Activated naive CD4-positive, alpha-beta T cell treated with anti-CD3 and anti-CD28 coated beads, Interleukin-2, amount 10 ng/mL, durations not matched to agents 7 days and 5 days (primary cell): ENCODE data around the gene GPA33.

Experiments used
- CTCF ChIA-PET: fragments of 350-600 bp; sonication (Branson Sonifier 250); formaldehyde crosslinking; loops from one replicate; lab custom pipeline; 2021; ENCODE audit warnings: antibody characterized with exemption; lab: Charles Lee
- DNase-seq: peaks from one replicate; pipeline ENCODE4 v3.0.0-alpha.2; 2020
- H3K27ac Mint-ChIP-seq: one replicate; pipeline ENCODE4 v1.8.0; 2021; ENCODE audit warnings: mild to moderate bottlenecking, moderate library complexity, mixed read lengths
- H3K27me3 Mint-ChIP-seq: one replicate; pipeline ENCODE4 v1.8.0; 2021; ENCODE audit warnings: mild to moderate bottlenecking, mixed read lengths
- H3K36me3 Mint-ChIP-seq: one replicate; pipeline ENCODE4 v1.8.0; 2021; ENCODE audit warnings: mixed read lengths
- H3K4me1 Mint-ChIP-seq: one replicate; pipeline ENCODE4 v1.8.0; 2021; ENCODE audit warnings: mixed read lengths
- H3K4me3 Mint-ChIP-seq: one replicate; pipeline ENCODE4 v1.8.0; 2021; ENCODE audit warnings: mild to moderate bottlenecking, moderate library complexity, mixed read lengths
- H3K9me3 Mint-ChIP-seq: one replicate; pipeline ENCODE4 v1.8.0; 2021; ENCODE audit warnings: mixed read lengths

GPA33 gene

GRCh38 chr1:167088746-167089417 is 1.3 kb downstream of the GPA33 start:
- peak overlapping the region; percentile 94 for H3K27ac Mint-ChIP-seq
- CTCF ChIA-PET: interaction anchor here (0.8 to 1.1 kb wide), 3 partner anchors 9 to 38 kb away, joined by 3 read pairs; no protein-coding TSS in a partner anchor
- H3K27me3 Mint-ChIP-seq: no peaks in the 10 kb centered on the region
- H3K9me3 Mint-ChIP-seq: no peaks in the 10 kb centered on the region
- H3K36me3 Mint-ChIP-seq: peaks cover 2% of the 10 kb centered on the region
- no peak for DNase-seq
- no peak overlapping the region for H3K4me3 Mint-ChIP-seq
- H3K4me1 Mint-ChIP-seq: peaks cover 30% of the 10 kb centered on the region

GRCh38 chr1:167086768-167087167 is 3.4 kb downstream of the GPA33 start:
- peaks cover 6% of the 10 kb centered on the region for H3K27me3 Mint-ChIP-seq
- DNase-seq: no peak
- H3K4me3 Mint-ChIP-seq: no peak overlapping the region
- peaks cover 28% of the 10 kb centered on the region for H3K4me1 Mint-ChIP-seq
- H3K27ac Mint-ChIP-seq: no peak overlapping the region
- H3K9me3 Mint-ChIP-seq: no peaks in the 10 kb centered on the region
- H3K36me3 Mint-ChIP-seq: no peaks in the 10 kb centered on the region
- CTCF ChIA-PET: no interaction called here

GRCh38 chr1:167086033-167086432 is 4.1 kb downstream of the GPA33 start:
- Mint-ChIP-seq H3K4me3 (no peak overlapping the region), H3K9me3 (no peaks in the 10 kb centered on the region), H3K4me1 (peaks cover 24% of the 10 kb centered on the region), H3K27ac (no peak overlapping the region), H3K27me3 (peaks cover 6% of the 10 kb centered on the region), H3K36me3 (no peaks in the 10 kb centered on the region)
- no peak for DNase-seq
- CTCF ChIA-PET: no interaction called here

GRCh38 chr1:167084757-167085156 is 5.4 kb downstream of the GPA33 start:
- Mint-ChIP-seq H3K4me3 (no peak overlapping the region), H3K27ac (no peak overlapping the region), H3K4me1 (peaks cover 11% of the 10 kb centered on the region), H3K27me3 (peaks cover 11% of the 10 kb centered on the region), H3K9me3 (no peaks in the 10 kb centered on the region), H3K36me3 (no peaks in the 10 kb centered on the region)
- CTCF ChIA-PET: interaction anchor here (0.9 to 1.6 kb wide), 3 partner anchors 24 to 35 kb away, joined by 3 read pairs; no protein-coding TSS in a partner anchor
- DNase-seq: no peak

GRCh38 chr1:167083871-167084270 is 6.3 kb downstream of the GPA33 start:
- Mint-ChIP-seq H3K36me3 (no peaks in the 10 kb centered on the region), H3K27ac (no peak overlapping the region), H3K27me3 (peaks cover 12% of the 10 kb centered on the region), H3K4me3 (no peak overlapping the region), H3K9me3 (no peaks in the 10 kb centered on the region), H3K4me1 (peaks cover 2% of the 10 kb centered on the region)
- DNase-seq: no peak
- CTCF ChIA-PET: interaction anchor here (0.9 to 1.6 kb wide), 3 partner anchors 17 to 36 kb away, joined by 3 to 4 read pairs (median 3); no protein-coding TSS in a partner anchor

GRCh38 chr1:167083066-167083665 is 7.0 kb downstream of the GPA33 start:
- H3K4me1 Mint-ChIP-seq: no peaks in the 10 kb centered on the region
- DNase-seq: no peak
- no peaks in the 10 kb centered on the region for H3K9me3 Mint-ChIP-seq
- CTCF ChIA-PET: interaction anchor here (1.4 kb wide), 1 partner anchor 16 kb away, joined by 4 read pairs; no protein-coding TSS in a partner anchor
- H3K27ac Mint-ChIP-seq: no peak overlapping the region
- no peak overlapping the region for H3K4me3 Mint-ChIP-seq
- peaks cover 16% of the 10 kb centered on the region for H3K27me3 Mint-ChIP-seq
- H3K36me3 Mint-ChIP-seq: no peaks in the 10 kb centered on the region

- CTCF ChIA-PET: interaction anchor here (0.5 to 1.5 kb wide), 3 partner anchors 9 to 23 kb away, joined by 3 to 5 read pairs (median 3); no protein-coding TSS in a partner anchor
Measured at GRCh38 chr1:167082511-167083027, 7.6 kb downstream of the GPA33 start.

GRCh38 chr1:167081594-167082156 is 8.5 kb downstream of the GPA33 start:
- Mint-ChIP-seq H3K9me3 (no peaks in the 10 kb centered on the region), H3K27ac (no peak overlapping the region), H3K4me1 (no peaks in the 10 kb centered on the region), H3K4me3 (no peak overlapping the region), H3K36me3 (no peaks in the 10 kb centered on the region), H3K27me3 (peaks cover 16% of the 10 kb centered on the region)
- CTCF ChIA-PET: interaction anchor here (1.0 to 1.5 kb wide), 2 partner anchors 13 to 22 kb away, joined by 3 to 5 read pairs; no protein-coding TSS in a partner anchor
- no peak for DNase-seq

More at GRCh38 chr1:167082511-167083027, 7.6 kb downstream of the GPA33 start:
- H3K27me3 Mint-ChIP-seq: peaks cover 16% of the 10 kb centered on the region
- no peaks in the 10 kb centered on the region for H3K4me1 Mint-ChIP-seq
- no peak overlapping the region for H3K4me3 Mint-ChIP-seq
- no peaks in the 10 kb centered on the region for H3K9me3 Mint-ChIP-seq
- no peak overlapping the region for H3K27ac Mint-ChIP-seq
- no peaks in the 10 kb centered on the region for H3K36me3 Mint-ChIP-seq
- DNase-seq: no peak

GRCh38 chr1:167077868-167078210 is 12.3 kb downstream of the GPA33 start:
- peaks cover 24% of the 10 kb centered on the region for H3K27me3 Mint-ChIP-seq
- H3K4me1 Mint-ChIP-seq: peaks cover 18% of the 10 kb centered on the region
- no peak overlapping the region for H3K4me3 Mint-ChIP-seq
- no peak for DNase-seq
- no peaks in the 10 kb centered on the region for H3K36me3 Mint-ChIP-seq
- H3K27ac Mint-ChIP-seq: no peak overlapping the region
- CTCF ChIA-PET: interaction anchor here (1.1 kb wide), 1 partner anchor 31 kb away, joined by 4 read pairs; no protein-coding TSS in a partner anchor
- H3K9me3 Mint-ChIP-seq: no peaks in the 10 kb centered on the region

- H3K27ac Mint-ChIP-seq: no peak overlapping the region
- H3K27me3 Mint-ChIP-seq: peaks cover 18% of the 10 kb centered on the region
- DNase-seq: no peak
- no peak overlapping the region for H3K4me3 Mint-ChIP-seq
- no peaks in the 10 kb centered on the region for H3K9me3 Mint-ChIP-seq
- no peaks in the 10 kb centered on the region for H3K36me3 Mint-ChIP-seq
- CTCF ChIA-PET: interaction anchor here (1.1 to 1.5 kb wide), 3 partner anchors 31 to 167 kb away, joined by 3 to 4 read pairs (median 3); no protein-coding TSS in a partner anchor
- peaks cover 18% of the 10 kb centered on the region for H3K4me1 Mint-ChIP-seq
Measured at GRCh38 chr1:167077128-167077867, 12.9 kb downstream of the GPA33 start.

GRCh38 chr1:167076136-167076710 is 14.0 kb downstream of the GPA33 start:
- CTCF ChIA-PET: interaction anchor here (1.1 to 1.5 kb wide), 2 partner anchors 40 to 166 kb away, joined by 3 read pairs; no protein-coding TSS in a partner anchor
- no peak for DNase-seq
- no peaks in the 10 kb centered on the region for H3K9me3 Mint-ChIP-seq
- H3K27me3 Mint-ChIP-seq: peaks cover 17% of the 10 kb centered on the region
- H3K27ac Mint-ChIP-seq: no peak overlapping the region
- no peaks in the 10 kb centered on the region for H3K36me3 Mint-ChIP-seq
- H3K4me3 Mint-ChIP-seq: no peak overlapping the region
- peaks cover 18% of the 10 kb centered on the region for H3K4me1 Mint-ChIP-seq

GRCh38 chr1:167071286-167071685 is 18.9 kb downstream of the GPA33 start:
- Mint-ChIP-seq H3K4me3 (no peak overlapping the region), H3K27me3 (peaks cover 10% of the 10 kb centered on the region), H3K36me3 (no peaks in the 10 kb centered on the region), H3K4me1 (peaks cover 15% of the 10 kb centered on the region), H3K27ac (no peak overlapping the region), H3K9me3 (no peaks in the 10 kb centered on the region)
- no peak for DNase-seq
- CTCF ChIA-PET: interaction anchor here (0.7 to 1.9 kb wide), 2 partner anchors 12 to 462 kb away, joined by 3 to 4 read pairs; no protein-coding TSS in a partner anchor

GRCh38 chr1:167068761-167069160 is 21.4 kb downstream of the GPA33 start:
- DNase-seq: no peak
- no peak overlapping the region for H3K4me3 Mint-ChIP-seq
- H3K9me3 Mint-ChIP-seq: no peaks in the 10 kb centered on the region
- no peaks in the 10 kb centered on the region for H3K4me1 Mint-ChIP-seq
- peaks cover 3% of the 10 kb centered on the region for H3K27me3 Mint-ChIP-seq
- CTCF ChIA-PET: interaction anchor here (0.6 to 1.5 kb wide), 7 partner anchors 13 to 472 kb away, joined by 3 to 9 read pairs (median 3); no protein-coding TSS in a partner anchor
- H3K27ac Mint-ChIP-seq: no peak overlapping the region
- no peaks in the 10 kb centered on the region for H3K36me3 Mint-ChIP-seq
